Lower lobe of right lung (tissue), 2 donors: ENCODE results near the gene PYGO1. TPM values are rescaled to one million over a fixed set of nuclear protein-coding genes. Genes with fewer than 3 reads are reported as not detected.
A peak's percentile ranks its signal among the peaks of the same experiment; 100 is the strongest.

ENCODE experiments used
- ATAC-seq, 2 donors: fragments of 200-7000 bp; cut with Tn5 transposase; one replicate each; pipeline ENCODE4 v1.9.1; 2020 to 2022; ENCODE audit warnings: mild to moderate bottlenecking in 2 of 2, moderate library complexity in 2 of 2
- DNase-seq: peaks from one replicate; pipeline ENCODE4 v3.0.0-alpha.2; 2020
- H3K27ac ChIP-seq: fragments of 200-600 bp; one replicate; pipeline ENCODE4 v1.8.0; 2022
- H3K27me3 ChIP-seq: fragments of 200-600 bp; one replicate; pipeline ENCODE4 v1.8.0; 2022; ENCODE audit warnings: low read depth
- H3K36me3 ChIP-seq: fragments of 200-600 bp; one replicate; pipeline ENCODE4 v1.8.0; 2022; ENCODE audit warnings: mild to moderate bottlenecking
- H3K4me1 ChIP-seq: fragments of 200-600 bp; one replicate; pipeline ENCODE4 v1.8.0; 2022
- H3K4me3 ChIP-seq: fragments of 200-600 bp; one replicate; pipeline ENCODE4 v1.8.0; 2022; ENCODE audit warnings: mild to moderate bottlenecking
- H3K9me3 ChIP-seq: fragments of 200-600 bp; one replicate; pipeline ENCODE4 v1.8.0; 2022
- CTCF ChIP-seq: fragments of 200-600 bp; IDR thresholded peaks from one replicate; pipeline ENCODE4 v1.8.0; 2022; ENCODE audit warnings: antibody characterized with exemption, mild to moderate bottlenecking
- intact Hi-C: fragments of 100-400 bp; cut with DNase I; formaldehyde crosslinking; loops from one replicate; pipeline ENCODE4 v1.11.0; 2022
- long read RNA-seq: library from polyadenylated mRNA; unstranded; transcript quantifications from one replicate; pipeline ENCODE4 v2.0.0, GENCODE V29; 2021
- total RNA-seq: library from RNA; stranded (reverse); fragmentation: NEBNext Ultra II Directional; extraction: Animal tissue kit (Norgen Biotek cat#: 25700); gene quantifications from one replicate; pipeline ENCODE4 v1.2.1, GENCODE V29; 2021
- donor health status: DM: no; HTN: yes; CAD: no; lungs with severe emphysema.

The PYGO1 gene, protein sequence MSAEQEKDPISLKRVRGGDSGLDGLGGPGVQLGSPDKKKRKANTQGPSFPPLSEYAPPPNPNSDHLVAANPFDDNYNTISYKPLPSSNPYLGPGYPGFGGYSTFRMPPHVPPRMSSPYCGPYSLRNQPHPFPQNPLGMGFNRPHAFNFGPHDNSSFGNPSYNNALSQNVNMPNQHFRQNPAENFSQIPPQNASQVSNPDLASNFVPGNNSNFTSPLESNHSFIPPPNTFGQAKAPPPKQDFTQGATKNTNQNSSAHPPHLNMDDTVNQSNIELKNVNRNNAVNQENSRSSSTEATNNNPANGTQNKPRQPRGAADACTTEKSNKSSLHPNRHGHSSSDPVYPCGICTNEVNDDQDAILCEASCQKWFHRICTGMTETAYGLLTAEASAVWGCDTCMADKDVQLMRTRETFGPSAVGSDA
- 8.7 TPM for total RNA-seq
- long read RNA-seq, full-length matches to known transcripts: 1 of 1 reads
- long read RNA-seq, partial matches to known transcripts: 0 of 1 reads
- long read RNA-seq, other reads (novel, unspliced or antisense): 0 of 1 reads

GRCh38 chr15:55588070-55588814 lies at the start of gene PYGO1:
TSS of gene PYGO1 (minus strand) at chr15:55588345. CDS start at chr15:55587883, 462 bp downstream.
- intact Hi-C loops: no loop called here
- H3K9me3 ChIP-seq: no peaks in the 10 kb centered on the region
- H3K27me3 ChIP-seq: peaks cover 22% of the 10 kb centered on the region
- peak; percentile 88 for ATAC-seq
- peak; percentile 72 for DNase-seq
- no peak for TF ChIP-seq CTCF
- H3K4me1 ChIP-seq: no peaks in the 10 kb centered on the region
- H3K27ac ChIP-seq: peak within 1 kb of the TSS; percentile 71
- peak within 1 kb of the TSS; percentile 63 for H3K4me3 ChIP-seq
- H3K36me3 ChIP-seq: no peaks in the 10 kb centered on the region

DNA sequence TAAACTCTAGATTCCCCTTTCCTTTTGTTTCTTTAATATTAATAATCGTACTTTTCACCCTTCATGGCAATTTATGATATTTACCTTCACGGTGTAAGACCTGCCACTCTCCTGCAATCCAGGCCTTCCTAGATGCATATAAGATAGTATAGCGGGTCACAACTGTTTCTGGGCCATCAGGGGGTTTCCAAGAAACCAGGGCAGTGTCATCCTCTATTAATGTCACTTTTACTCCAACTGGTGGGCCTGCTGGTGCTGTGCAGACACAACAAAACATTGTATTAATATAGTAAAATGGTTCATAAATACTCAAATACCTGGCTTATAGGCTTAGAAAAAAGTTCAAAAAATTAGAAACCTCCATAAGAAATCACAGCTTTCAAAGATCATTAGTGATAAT lies 48.9 kb upstream of the PYGO1 start:
- no peak overlapping the region for H3K4me3 ChIP-seq
- no peak overlapping the region for H3K27ac ChIP-seq
- intact Hi-C loops: no loop called here
- no peaks in the 10 kb centered on the region for H3K27me3 ChIP-seq
- no peak for TF ChIP-seq CTCF
- H3K36me3 ChIP-seq: peaks cover 27% of the 10 kb centered on the region
- no peaks in the 10 kb centered on the region for H3K9me3 ChIP-seq
- ATAC-seq (no peak), DNase-seq (no peak)
- H3K4me1 ChIP-seq: no peaks in the 10 kb centered on the region

GRCh38 chr15:55633731-55634130 lies 45.6 kb upstream of the PYGO1 start:
- DNase-seq (no peak), ATAC-seq (no peak)
- Histone ChIP-seq H3K4me1 (no peaks in the 10 kb centered on the region), H3K4me3 (no peak overlapping the region), H3K9me3 (no peaks in the 10 kb centered on the region), H3K27ac (no peak overlapping the region), H3K36me3 (peaks cover 13% of the 10 kb centered on the region), H3K27me3 (no peaks in the 10 kb centered on the region)
- intact Hi-C loops: no loop called here
- no peak for TF ChIP-seq CTCF

GRCh38 chr15:55632434-55632833 lies 44.3 kb upstream of the PYGO1 start:
- no peak for ATAC-seq
- H3K9me3 ChIP-seq: no peaks in the 10 kb centered on the region
- H3K27ac ChIP-seq: no peak overlapping the region
- TF ChIP-seq CTCF: no peak
- no peaks in the 10 kb centered on the region for H3K4me1 ChIP-seq
- intact Hi-C loops: no loop called here
- H3K27me3 ChIP-seq: no peaks in the 10 kb centered on the region
- peaks cover 7% of the 10 kb centered on the region for H3K36me3 ChIP-seq
- H3K4me3 ChIP-seq: no peak overlapping the region
- no peak for DNase-seq

- TF ChIP-seq CTCF: no peak
- Histone ChIP-seq H3K4me1 (no peaks in the 10 kb centered on the region), H3K9me3 (no peaks in the 10 kb centered on the region), H3K27ac (no peak overlapping the region), H3K4me3 (no peak overlapping the region), H3K27me3 (no peaks in the 10 kb centered on the region), H3K36me3 (no peaks in the 10 kb centered on the region)
- intact Hi-C loops: no loop called here
- DNase-seq: no peak
- no peak for ATAC-seq
These were observed 42.7 kb upstream of the PYGO1 start for GRCh38 chr15:55630858-55631257.
